ENCODE results near the gene PCDHGA5.
"Not testable (repeated sequence)": the region's sequence is repeated elsewhere in the genome, so short reads cannot be mapped to it uniquely, and the experiment has no call there.

PCDHGA5 gene

DNA sequence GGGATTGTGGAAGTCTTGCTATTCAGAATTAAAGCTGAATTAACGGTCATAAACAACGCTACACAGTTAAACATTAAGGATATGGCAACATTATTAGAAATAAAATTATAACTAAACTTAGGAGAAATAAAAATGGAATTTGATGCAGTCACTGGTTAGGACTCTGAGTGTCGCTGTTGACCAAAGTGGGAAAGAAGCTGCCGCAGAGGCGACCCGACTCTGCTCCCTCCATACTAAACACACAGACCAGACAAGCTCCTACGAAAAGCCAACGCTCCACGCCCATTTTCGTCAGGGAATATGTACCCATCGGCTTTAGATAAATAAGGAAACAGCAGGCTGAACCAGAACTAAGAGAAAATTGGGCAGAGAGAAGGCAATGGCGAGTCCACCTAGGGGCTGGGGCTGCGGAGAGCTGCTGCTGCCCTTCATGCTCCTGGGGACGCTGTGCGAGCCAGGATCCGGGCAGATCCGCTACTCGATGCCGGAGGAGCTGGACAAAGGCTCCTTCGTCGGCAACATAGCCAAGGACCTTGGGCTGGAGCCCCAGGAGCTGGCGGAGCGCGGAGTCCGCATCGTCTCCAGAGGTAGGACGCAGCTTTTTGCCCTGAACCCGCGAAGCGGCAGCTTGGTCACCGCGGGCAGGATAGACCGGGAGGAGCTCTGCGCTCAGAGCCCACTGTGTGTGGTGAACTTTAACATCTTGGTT lies at the start of gene PCDHGA5:
Gene PCDHGA5, plus strand, starts transcription at position 211 of the 709 bp plus-strand sequence. Its CDS starts 169 bp downstream, at position 380.
- DNase-seq, result no peak

DNA sequence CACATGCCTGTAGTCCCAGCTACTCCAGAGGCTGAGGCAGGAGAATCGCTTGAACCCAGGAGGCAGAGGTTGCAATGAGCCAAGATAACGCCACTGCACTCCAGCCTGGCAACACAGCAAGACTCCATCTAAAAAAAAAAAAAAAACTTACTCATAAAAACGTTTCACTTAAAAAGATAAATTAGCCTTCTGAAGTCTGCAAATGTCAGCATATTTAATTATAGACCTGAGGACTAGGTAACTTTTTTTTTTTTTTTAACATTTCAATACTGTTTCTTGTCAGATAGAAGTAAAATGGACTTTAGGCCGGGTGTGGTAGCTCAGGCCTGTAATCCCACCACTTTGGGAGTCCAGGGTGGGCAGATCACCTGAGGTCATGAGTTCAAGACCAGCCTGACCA lies 47.0 kb upstream of the PCDHGA5 start:
- not testable (repeated sequence) for DNase-seq

DNA sequence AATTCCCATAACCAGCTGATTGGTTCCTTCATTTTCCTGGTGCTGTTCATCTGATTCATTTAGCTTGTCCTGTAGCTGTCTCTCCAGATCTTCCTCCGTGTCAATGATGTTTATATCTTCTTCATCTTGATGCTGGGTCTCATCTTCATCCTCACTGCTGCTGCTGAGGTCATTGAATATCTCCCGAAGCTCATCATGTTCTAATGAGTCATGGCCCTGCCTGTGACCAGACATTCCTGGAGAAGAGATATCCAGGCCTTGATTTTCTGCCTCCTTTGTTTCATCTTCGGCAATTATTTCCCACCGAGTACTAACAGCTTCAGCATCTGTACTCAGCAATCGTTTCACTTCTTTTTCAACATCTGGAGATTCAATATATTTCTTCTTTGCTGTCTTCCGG lies 44.8 kb upstream of the PCDHGA5 start:
- DNase-seq, result no peak

DNA sequence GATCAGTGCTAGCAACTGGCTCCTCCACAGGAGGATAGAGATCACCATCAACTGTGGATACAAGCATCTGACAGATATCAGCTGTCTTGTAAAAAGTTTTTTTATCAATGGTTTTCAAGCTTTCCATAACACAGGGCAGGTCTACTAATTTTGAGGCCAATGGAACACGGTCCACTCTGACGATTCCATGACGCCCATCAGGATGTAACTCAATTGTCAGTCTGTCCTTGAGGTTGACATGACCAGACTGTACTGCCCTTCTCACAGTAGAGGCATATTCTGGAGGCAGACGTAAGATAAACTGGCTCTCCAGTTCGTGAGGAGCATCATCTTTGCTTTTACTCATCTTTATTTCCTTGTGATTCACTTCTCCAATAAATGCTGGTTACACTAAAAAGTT lies 44.3 kb upstream of the PCDHGA5 start:
- no peak for DNase-seq

DNA sequence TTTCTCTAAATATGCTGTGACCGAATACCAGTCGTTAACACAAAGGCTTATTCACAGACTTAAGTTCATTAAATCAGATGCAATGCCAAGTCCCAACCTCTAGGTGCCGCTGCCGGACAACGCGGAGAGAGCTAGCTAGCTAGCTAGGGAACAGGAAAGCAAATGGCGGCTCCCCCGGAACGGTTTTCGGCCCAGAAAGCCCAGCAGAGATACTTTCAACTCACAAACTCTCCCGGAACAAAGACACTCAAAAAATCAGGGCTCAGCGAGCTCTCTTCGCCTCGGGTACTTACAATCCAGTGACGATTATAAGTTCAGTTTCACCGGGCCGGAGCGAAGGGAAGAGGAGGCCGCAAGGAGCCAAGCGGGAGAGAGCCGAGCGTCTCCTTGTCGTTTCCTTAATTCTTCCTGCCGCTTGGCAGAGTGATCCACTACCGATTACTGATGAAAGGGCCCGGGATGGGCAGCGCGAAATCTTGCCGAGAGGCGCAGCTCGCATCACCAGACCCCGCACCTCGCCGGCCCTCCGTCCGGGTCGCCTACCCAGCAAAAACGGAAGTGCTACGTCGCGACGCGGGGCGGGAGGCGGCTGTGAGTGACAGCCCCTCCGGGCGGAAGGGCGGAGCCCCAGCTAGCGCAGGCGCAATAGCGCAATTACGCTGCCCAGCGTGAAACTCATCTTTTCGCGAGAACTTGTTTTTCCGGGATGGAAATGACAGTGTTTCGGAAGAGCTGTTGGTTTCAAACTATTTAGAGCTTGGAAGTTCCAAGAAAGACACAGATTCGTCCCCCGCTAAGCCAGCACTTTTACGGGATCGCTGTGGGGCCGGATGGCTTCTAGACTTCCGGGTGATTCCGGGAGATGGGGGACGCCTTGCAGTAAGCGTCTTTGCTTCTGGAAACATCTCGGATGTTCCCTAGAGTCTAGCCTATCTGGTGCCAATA lies 43.5 kb upstream of the PCDHGA5 start, which contains the start of gene TAF7:
Gene TAF7, minus strand, starts transcription at position 560 of the 945 bp plus-strand sequence. CDS start 740 bp downstream, outside the sequence.
- DNase-seq, result peak; percentile 75 to 89 (median 84)

DNA sequence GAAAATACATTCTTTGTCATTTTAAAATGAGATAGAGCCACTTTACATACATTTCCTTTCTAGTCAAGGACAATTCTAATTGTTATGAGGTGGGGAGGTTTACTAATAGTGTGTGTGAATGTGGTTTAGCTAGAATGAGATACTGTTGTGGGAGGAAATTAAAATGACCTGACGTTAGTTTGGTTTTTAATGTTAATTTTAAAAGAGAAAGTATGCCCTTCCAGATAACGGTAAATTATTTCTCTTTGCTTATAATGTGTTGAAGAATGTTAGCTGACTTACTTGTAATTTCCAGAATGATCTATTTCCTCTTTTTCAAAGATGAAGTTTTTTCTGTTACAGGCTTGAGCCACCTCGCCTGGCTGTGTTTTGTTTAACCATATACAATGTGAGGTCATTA lies 41.7 kb upstream of the PCDHGA5 start:
- no peak for DNase-seq

DNA sequence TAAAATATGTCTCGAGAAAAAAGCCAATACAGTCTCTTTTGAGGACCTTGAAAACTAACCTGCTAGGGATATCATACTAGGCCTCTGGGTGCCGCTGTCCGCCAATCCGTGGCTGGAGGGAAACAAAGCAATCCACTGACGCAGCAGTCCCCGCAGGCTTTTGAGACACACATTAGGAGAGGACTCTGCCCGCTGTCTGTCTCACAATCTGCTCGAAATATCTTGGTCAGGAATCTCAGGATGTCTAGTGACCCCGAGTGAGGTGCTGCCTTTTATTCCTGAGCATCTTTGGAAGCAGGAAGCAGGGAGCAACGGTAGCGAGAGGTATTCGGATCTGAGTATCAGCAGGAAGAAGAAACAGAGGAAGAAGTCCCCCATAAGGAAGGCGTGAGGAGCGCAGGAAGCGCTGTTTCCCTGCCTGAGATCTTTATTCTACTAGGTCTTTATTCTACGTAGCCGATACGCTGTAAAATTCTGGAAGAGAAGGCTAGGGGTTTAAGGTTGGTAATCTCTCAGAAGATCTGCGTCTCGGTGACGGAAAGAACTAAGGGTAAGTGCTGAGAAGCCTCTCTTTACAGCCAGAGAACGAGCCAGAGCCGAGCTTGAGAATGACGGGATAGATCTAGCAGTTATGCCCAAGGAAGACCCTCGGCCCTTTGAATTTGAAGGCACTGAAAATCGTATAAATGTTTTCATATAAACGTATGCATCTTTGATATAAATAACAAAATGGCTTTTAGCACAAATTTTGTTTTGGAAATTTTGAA lies 37.7 kb upstream of the PCDHGA5 start:
- DNase-seq, result peak in 3 of 4 experiments; percentile 5 to 49 (median 24)

DNA sequence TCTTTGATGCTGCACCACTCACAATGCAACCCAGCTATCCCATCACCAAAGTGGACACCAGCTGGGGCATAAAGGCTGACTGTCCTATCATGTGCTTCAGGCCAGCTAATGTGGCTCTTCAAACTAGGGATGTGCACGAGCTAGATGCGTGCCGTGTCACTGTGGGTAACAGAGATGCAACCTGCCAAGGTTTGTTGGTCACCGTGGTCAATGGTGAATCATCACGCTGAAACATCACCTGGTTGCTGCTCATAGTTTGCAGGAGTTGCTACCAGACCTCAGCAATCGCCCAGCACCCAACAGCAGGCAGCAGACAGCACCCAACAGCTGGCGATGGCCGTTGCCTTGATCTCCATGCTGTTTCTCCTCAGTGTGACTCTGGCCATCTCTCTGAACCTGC lies 35.7 kb upstream of the PCDHGA5 start:
- DNase-seq, result no peak

DNA sequence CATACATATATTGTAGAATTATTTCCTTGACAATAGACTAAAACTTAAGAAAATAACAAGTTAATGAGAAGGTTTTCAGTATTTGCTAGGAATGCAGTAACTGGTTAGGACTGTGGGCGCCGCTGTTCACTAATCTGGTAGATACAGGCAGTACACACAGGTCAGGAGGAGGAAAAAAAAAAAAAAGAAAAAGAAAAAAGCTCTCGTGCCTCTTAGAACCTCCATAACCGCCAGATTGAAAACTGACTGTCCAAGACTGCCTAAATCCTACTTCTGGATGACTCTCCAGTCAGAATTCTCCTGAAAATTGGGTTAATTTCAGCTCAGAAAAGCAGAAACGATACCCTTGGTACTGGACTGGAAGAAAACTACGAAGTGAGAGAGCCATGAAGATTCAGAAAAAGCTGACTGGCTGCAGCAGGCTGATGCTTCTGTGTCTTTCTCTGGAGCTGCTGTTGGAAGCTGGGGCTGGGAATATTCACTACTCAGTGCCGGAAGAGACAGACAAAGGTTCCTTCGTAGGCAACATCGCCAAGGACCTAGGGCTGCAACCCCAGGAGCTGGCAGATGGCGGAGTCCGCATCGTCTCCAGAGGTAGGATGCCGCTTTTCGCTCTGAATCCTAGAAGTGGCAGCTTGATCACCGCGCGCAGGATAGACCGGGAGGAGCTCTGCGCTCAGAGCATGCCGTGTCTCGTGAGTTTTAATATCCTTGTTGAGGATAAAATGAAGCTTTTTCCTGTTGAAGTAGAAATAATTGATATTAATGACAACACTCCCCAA lies 33.5 kb upstream of the PCDHGA5 start, which contains the start of gene PCDHGA1:
Gene PCDHGA1, plus strand, starts transcription at position 216 of the 782 bp plus-strand sequence.
- no peak for DNase-seq

DNA sequence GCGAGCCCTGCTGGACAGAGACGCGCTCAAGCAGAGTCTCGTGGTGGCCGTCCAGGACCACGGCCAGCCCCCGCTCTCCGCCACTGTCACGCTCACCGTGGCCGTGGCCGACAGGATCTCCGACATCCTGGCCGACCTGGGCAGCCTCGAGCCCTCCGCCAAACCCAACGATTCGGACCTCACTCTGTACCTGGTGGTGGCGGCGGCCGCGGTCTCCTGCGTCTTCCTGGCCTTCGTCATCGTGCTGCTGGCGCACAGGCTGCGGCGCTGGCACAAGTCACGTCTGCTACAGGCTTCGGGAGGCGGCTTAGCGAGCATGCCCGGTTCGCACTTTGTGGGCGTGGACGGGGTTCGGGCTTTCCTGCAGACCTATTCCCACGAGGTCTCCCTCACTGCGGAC lies 31.4 kb upstream of the PCDHGA5 start:
- DNase-seq, result not testable (repeated sequence)

DNA sequence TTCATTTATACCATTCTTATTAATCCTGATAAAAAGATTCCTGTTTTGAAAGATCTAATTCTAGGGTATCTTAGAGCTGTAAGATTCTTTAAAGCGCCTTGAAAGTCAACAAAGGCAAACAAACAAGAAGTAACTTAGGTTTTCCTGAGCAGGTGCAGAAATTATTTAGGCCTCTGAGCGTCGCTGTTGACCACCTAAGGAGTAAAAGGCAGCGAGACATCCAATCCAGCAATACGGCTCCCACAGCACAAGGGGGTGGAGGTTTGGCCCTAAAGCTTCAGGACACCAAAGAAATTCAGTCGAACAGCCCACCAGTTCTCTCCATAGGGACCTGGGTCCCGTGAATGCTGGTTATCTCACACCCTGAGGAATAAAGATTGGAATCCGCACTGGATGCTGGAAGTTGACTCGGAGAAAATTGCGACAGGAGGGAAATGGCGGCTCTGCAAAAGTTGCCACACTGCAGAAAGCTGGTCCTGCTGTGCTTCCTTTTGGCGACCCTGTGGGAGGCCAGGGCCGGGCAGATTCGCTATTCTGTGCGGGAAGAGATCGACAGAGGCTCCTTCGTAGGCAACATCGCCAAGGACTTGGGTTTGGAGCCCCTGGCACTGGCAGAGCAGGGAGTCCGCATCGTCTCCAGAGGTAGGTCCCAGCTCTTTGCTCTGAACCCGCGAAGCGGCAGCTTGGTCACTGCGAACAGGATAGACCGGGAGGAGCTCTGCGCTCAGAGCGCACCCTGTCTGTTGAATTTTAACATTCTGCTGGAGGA lies 25.2 kb upstream of the PCDHGA5 start, which contains the start of gene PCDHGA2:
Gene PCDHGA2, plus strand, starts transcription at position 223 of the 769 bp plus-strand sequence.
- DNase-seq, result no peak

DNA sequence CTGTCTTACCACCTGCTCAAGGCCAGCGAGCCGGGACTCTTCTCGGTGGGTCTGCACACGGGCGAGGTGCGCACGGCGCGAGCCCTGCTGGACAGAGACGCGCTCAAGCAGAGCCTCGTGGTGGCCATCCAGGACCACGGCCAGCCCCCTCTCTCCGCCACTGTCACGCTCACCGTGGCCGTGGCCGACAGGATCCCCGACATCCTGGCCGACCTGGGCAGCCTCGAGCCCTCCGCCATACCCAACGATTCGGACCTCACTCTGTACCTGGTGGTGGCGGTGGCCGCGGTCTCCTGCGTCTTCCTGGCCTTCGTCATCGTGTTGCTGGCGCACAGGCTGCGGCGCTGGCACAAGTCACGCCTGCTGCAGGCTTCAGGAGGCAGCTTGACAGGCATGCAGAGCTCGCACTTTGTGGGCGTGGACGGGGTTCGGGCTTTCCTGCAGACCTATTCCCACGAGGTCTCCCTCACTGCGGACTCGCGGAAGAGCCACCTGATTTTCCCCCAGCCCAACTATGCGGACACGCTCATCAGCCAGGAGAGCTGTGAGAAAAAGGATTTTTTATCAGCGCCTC lies 23.1 kb upstream of the PCDHGA5 start:
- DNase-seq, result not testable (repeated sequence)

DNA sequence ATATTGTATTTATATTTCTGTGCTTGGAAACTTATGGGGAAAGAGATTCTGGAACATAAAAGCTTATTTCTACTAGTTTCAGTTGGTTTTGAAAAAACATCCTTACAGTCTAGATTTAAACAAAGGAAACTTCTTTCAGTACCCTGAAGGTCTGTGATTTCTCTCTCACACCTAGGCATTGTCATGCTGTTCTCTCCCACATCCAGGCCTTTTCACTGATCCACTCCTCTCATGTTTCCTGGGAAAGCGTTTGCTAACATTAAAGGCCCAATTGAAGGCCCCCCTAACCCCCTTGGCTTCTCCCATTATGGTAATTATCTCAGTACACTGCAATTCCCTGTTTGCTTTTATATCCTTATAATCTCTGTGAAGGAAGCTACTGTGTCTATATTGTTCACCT lies 21.2 kb upstream of the PCDHGA5 start:
- DNase-seq, result no peak

DNA sequence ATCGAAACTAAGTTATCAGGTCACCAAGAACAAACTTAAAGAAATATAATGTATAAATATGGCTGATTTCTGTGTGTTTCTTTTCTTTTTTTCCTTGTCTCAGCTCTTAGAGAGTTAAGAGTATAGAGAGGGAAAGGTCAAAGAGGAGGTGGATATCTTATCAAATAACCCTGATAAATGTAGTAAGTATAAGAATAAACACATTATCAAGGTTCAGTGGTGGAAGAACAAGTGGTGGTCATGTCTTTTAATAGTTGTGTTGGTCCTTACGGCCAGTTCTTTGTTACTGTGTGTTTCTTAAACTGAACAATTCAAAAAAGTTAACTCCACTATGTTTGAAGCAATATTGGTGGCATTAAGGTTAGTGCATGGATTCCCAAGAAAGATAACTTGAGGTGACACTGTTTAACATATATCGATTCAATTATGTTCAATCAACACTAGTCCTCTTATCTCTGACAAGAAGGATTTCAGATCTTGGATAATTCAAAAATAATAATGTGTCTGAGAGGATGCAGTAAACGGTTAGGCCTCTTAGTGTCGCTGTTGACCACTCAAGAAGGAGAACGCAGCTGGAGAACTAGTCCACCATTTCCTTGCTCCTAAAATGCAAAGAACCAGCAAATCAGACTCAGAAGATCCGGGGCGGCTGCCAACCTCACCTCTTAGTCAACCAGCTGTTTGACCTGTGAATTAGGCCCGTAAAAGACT lies 20.6 kb upstream of the PCDHGA5 start, which contains the start of gene PCDHGA3:
Gene PCDHGA3, plus strand, starts transcription at position 588 of the 711 bp plus-strand sequence. CDS start 205 bp downstream, outside the sequence.
- DNase-seq, result no peak

DNA sequence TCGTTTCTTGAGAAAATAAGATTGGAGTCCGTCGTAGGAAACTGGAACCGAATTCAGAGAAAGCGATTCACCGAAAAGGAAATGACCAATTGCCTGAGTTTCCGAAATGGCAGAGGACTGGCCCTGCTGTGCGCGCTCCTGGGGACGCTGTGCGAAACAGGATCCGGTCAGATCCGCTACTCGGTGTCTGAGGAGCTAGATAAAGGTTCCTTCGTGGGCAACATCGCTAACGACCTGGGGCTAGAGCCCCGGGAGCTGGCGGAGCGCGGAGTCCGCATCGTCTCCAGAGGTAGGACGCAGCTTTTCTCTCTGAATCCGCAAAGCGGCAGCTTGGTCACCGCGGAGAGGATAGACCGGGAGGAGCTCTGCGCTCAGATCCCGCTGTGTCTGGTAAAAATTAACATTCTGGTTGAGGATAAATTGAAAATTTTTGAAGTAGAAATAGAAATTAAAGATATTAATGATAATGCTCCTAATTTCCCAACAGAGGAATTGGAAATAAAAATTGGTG lies 20.0 kb upstream of the PCDHGA5 start:
- DNase-seq, result no peak

DNA sequence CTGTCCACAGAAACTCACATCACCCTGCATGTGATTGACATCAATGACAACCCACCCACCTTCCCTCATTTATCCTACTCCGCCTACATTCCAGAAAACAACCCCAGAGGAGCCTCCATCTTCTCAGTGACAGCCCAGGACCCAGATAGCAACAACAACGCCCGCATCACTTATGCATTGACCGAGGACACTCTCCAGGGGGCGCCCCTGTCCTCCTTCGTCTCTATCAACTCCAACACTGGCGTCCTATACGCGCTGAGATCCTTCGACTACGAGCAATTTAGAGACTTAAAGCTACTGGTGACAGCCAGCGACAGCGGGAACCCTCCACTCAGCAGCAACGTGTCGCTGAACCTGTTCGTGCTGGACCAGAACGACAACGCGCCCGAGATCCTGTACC lies 18.6 kb upstream of the PCDHGA5 start:
- no peak for DNase-seq

DNA sequence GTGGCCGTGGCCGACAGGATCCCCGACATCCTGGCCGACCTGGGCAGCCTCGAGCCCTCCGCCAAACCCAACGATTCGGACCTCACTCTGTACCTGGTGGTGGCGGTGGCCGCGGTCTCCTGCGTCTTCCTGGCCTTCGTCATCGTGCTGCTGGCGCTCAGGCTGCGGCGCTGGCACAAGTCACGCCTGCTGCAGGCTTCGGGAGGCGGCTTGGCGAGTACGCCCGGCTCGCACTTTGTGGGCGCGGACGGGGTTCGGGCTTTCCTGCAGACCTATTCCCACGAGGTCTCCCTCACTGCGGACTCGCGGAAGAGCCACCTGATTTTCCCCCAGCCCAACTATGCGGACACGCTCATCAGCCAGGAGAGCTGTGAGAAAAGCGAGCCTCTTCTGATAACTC lies 17.9 kb upstream of the PCDHGA5 start:
- not testable (repeated sequence) for DNase-seq

DNA sequence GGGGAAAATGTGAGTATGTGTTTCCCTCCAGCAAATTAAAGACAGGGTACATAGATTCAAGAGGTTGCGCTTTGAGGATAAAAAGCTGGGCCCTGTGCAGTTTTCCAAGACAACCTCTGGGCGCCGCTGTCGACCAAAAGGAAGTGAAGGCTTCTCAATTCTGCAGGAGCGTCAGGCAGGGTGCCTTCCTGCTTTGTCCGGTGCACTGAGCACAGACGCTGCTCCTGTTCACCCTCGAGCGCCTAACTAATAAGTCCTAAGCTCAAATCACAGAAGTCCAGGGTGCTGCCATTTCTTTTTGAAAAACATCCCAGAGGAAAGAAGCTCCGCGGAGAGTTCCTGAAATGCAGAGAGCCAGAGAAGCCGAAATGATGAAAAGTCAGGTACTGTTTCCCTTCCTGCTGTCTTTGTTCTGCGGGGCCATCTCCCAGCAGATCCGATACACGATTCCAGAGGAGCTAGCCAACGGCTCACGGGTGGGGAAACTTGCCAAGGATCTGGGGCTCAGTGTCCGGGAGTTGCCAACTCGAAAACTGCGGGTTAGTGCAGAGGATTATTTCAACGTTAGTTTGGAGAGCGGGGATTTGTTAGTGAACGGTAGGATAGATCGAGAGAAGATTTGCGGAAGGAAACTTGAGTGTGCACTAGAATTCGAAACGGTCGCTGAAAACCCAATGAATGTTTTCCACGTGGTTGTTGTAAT lies 13.9 kb upstream of the PCDHGA5 start, which contains the start of gene PCDHGB1:
Gene PCDHGB1, plus strand, starts transcription at position 183 of the 703 bp plus-strand sequence. Its CDS starts 162 bp downstream, at position 345.
- no peak for DNase-seq

DNA sequence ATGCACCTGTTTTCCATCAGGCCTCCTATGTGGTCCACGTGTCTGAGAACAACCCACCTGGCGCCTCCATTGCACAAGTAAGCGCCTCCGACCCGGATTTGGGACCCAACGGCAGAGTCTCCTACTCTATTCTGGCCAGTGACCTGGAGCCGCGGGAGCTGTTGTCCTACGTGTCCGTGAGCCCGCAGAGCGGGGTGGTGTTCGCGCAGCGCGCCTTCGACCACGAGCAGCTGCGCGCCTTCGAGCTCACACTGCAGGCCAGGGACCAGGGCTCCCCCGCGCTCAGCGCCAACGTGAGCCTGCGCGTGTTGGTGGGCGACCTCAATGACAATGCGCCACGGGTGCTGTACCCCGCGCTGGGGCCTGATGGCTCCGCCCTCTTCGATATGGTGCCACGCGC lies 12.4 kb upstream of the PCDHGA5 start:
- DNase-seq, result no peak

Data from activated naive CD4-positive, alpha-beta T cell (primary cell).